ENCODE results near the gene STRN3.

Gene STRN3

GRCh38 chr14:31001339-31001658, 24.9 kb downstream of the STRN3 start:
- DNase-seq (ENCODE audit: low read depth), result no peak
- TF ChIP-seq CTCF (conservative IDR thresholded peaks at IDR 0.05; ENCODE audit: control insufficient read depth, insufficient read depth, low read depth, low read length), result no peak
- H3K4me3 ChIP-seq (ENCODE audit: control insufficient read depth, low read depth, low read length), result no peak overlapping the region

- DNase-seq (ENCODE audit: low read depth), result no peak
- H3K4me3 ChIP-seq (ENCODE audit: control insufficient read depth, low read depth, low read length), result no peak overlapping the region
- no peak for TF ChIP-seq CTCF (conservative IDR thresholded peaks at IDR 0.05; ENCODE audit: control insufficient read depth, insufficient read depth, low read depth, low read length)
These were observed 25.4 kb downstream of the STRN3 start for GRCh38 chr14:31000629-31001338.

GRCh38 chr14:30999038-30999773, 27.0 kb downstream of the STRN3 start:
- no peak for TF ChIP-seq CTCF (conservative IDR thresholded peaks at IDR 0.05; ENCODE audit: control insufficient read depth, insufficient read depth, low read depth, low read length)
- no peak overlapping the region for H3K4me3 ChIP-seq (ENCODE audit: control insufficient read depth, low read depth, low read length)
- DNase-seq (ENCODE audit: low read depth), result no peak

- DNase-seq (ENCODE audit: low read depth), result no peak
- TF ChIP-seq CTCF (conservative IDR thresholded peaks at IDR 0.05; ENCODE audit: control insufficient read depth, insufficient read depth, low read depth, low read length), result no peak
- H3K4me3 ChIP-seq (ENCODE audit: control insufficient read depth, low read depth, low read length), result no peak overlapping the region
These were observed 28.0 kb downstream of the STRN3 start for GRCh38 chr14:30998100-30998706.

GRCh38 chr14:30996892-30997659, 29.1 kb downstream of the STRN3 start:
- DNase-seq (ENCODE audit: low read depth), result no peak
- H3K4me3 ChIP-seq (ENCODE audit: control insufficient read depth, low read depth, low read length), result no peak overlapping the region
- no peak for TF ChIP-seq CTCF (conservative IDR thresholded peaks at IDR 0.05; ENCODE audit: control insufficient read depth, insufficient read depth, low read depth, low read length)

- H3K4me3 ChIP-seq (ENCODE audit: control insufficient read depth, low read depth, low read length), result no peak overlapping the region
- no peak for DNase-seq (ENCODE audit: low read depth)
- no peak for TF ChIP-seq CTCF (conservative IDR thresholded peaks at IDR 0.05; ENCODE audit: control insufficient read depth, insufficient read depth, low read depth, low read length)
These were observed 30.5 kb downstream of the STRN3 start for GRCh38 chr14:30995689-30996088.

All from fibroblast of mammary gland (primary cell).